CMK (cell line): ENCODE results near the gene INO80E.

ENCODE experiments used
- DNase-seq: peaks from one replicate; pipeline ENCODE4 v3.0.0-alpha.2; 2010; ENCODE audit warnings: low read depth

The INO80E gene

GRCh38 chr16:29993191-29993902, 2.7 kb upstream of the INO80E start:
- no peak for DNase-seq

- no peak for DNase-seq
These were observed 2.0 kb upstream of the INO80E start for GRCh38 chr16:29993903-29994599.

GRCh38 chr16:29994600-29995323, 1.3 kb upstream of the INO80E start:
- no peak for DNase-seq

- no peak for DNase-seq
These were observed 624 bp upstream of the INO80E start, which contains the start of gene HIRIP3 for GRCh38 chr16:29995324-29995910. Gene HIRIP3, minus strand, starts transcription at chr16:29995617. Its CDS starts 12 bp downstream, at chr16:29995605.

GRCh38 chr16:29996766-29997250, 767 bp downstream of the INO80E start:
- no peak for DNase-seq

- no peak for DNase-seq
These were observed 3.6 kb downstream of the INO80E start for GRCh38 chr16:29999605-30000004.

GRCh38 chr16:30000735-30001631, 4.9 kb downstream of the INO80E start:
- no peak for DNase-seq

- no peak for DNase-seq
These were observed 6.7 kb downstream of the INO80E start for GRCh38 chr16:30002614-30003346.

- no peak for DNase-seq
These were observed 7.8 kb downstream of the INO80E start for GRCh38 chr16:30003670-30004423.

- DNase-seq, result no peak
These were observed 8.4 kb downstream of the INO80E start for GRCh38 chr16:30004424-30004776.

- DNase-seq, result no peak
These were observed 8.8 kb downstream of the INO80E start for GRCh38 chr16:30004811-30005242.

- DNase-seq, result no peak
These were observed 9.5 kb downstream of the INO80E start for GRCh38 chr16:30005341-30006094.

- DNase-seq, result no peak
These were observed 10.0 kb downstream of the INO80E start for GRCh38 chr16:30006095-30006473.

- DNase-seq, result no peak
These were observed 10.8 kb downstream of the INO80E start for GRCh38 chr16:30006659-30007377.

GRCh38 chr16:30007378-30007895, 11.4 kb downstream of the INO80E start:
- no peak for DNase-seq

- DNase-seq, result no peak
These were observed 13.2 kb downstream of the INO80E start for GRCh38 chr16:30009085-30009862.
